Measurements from ENCODE around the gene ERBB4.

DNA sequence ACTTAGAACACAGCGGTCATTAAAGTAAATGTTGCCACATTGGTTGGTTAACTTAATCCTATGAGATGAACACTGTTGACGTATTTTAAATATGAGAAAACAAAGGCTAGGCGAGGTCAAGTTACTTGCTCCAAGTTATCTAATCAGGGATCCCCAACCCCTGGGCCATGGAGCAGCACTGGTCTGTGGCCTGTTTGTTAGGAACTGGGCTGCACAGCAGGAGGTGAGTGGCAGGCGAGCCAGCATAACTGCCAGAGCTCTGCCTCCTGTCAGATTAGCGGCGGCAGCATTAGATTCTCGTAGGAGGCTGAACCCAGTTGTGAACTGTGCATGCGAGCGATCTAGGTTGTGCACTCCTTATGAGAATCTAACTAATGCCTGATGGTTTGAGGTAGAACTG, 1103.3 kb downstream of the ERBB4 start:
- TF ChIP-seq NR2C2 (IDR thresholded peaks at IDR 0.05; ENCODE audit: borderline replicate concordance, control insufficient read depth, insufficient read length, low read depth) (no peak), NFIC (IDR thresholded peaks at IDR 0.05; ENCODE audit: low read depth, low read length) (no peak), YY1 (IDR thresholded peaks at IDR 0.05; ENCODE audit: low read depth, low read length) (no peak), CBX5 (IDR thresholded peaks at IDR 0.05; ENCODE audit: low read depth) (no peak), POLR2AphosphoS5 (IDR thresholded peaks at IDR 0.05; ENCODE audit: low read length) (no peak), TARDBP (IDR thresholded peaks at IDR 0.05; ENCODE audit: borderline replicate concordance) (no peak), ZNF24 (IDR thresholded peaks at IDR 0.05) (no peak), RBBP5 (conservative IDR thresholded peaks at IDR 0.05) (no peak)
- TF ChIP-seq, protein P1, sequence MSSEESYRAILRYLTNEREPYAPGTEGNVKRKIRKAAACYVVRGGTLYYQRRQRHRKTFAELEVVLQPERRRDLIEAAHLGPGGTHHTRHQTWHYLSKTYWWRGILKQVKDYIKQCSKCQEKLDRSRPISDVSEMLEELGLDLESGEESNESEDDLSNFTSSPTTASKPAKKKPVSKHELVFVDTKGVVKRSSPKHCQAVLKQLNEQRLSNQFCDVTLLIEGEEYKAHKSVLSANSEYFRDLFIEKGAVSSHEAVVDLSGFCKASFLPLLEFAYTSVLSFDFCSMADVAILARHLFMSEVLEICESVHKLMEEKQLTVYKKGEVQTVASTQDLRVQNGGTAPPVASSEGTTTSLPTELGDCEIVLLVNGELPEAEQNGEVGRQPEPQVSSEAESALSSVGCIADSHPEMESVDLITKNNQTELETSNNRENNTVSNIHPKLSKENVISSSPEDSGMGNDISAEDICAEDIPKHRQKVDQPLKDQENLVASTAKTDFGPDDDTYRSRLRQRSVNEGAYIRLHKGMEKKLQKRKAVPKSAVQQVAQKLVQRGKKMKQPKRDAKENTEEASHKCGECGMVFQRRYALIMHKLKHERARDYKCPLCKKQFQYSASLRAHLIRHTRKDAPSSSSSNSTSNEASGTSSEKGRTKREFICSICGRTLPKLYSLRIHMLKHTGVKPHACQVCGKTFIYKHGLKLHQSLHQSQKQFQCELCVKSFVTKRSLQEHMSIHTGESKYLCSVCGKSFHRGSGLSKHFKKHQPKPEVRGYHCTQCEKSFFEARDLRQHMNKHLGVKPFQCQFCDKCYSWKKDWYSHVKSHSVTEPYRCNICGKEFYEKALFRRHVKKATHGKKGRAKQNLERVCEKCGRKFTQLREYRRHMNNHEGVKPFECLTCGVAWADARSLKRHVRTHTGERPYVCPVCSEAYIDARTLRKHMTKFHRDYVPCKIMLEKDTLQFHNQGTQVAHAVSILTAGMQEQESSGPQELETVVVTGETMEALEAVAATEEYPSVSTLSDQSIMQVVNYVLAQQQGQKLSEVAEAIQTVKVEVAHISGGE (CRISPR knock-in tag; IDR thresholded peaks at IDR 0.05) = no peak
- TF ChIP-seq, protein P2, sequence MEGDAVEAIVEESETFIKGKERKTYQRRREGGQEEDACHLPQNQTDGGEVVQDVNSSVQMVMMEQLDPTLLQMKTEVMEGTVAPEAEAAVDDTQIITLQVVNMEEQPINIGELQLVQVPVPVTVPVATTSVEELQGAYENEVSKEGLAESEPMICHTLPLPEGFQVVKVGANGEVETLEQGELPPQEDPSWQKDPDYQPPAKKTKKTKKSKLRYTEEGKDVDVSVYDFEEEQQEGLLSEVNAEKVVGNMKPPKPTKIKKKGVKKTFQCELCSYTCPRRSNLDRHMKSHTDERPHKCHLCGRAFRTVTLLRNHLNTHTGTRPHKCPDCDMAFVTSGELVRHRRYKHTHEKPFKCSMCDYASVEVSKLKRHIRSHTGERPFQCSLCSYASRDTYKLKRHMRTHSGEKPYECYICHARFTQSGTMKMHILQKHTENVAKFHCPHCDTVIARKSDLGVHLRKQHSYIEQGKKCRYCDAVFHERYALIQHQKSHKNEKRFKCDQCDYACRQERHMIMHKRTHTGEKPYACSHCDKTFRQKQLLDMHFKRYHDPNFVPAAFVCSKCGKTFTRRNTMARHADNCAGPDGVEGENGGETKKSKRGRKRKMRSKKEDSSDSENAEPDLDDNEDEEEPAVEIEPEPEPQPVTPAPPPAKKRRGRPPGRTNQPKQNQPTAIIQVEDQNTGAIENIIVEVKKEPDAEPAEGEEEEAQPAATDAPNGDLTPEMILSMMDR (IDR thresholded peaks at IDR 0.05 in 2 of 3, conservative IDR thresholded peaks at IDR 0.05 in 1 of 3; ENCODE audit: control insufficient read depth in 2 of 3, extremely low read depth in 1 of 3, insufficient read depth in 1 of 3, low read depth in 3 of 3, low read length in 3 of 3) = no peak
